Neural crest cell (in vitro differentiated cells): Measurements from ENCODE around the gene UFD1. TPM values are rescaled to one million over a fixed set of nuclear protein-coding genes. Genes with fewer than 3 reads are reported as not detected.

Experiments used
- DNase-seq: peaks from one replicate; pipeline ENCODE4 v3.0.0; 2021; ENCODE audit warnings: low read depth, mixed read lengths, low spot score
- H3K27ac Mint-ChIP-seq: one replicate; pipeline ENCODE4 v1.8.0; 2021; ENCODE audit warnings: mild to moderate bottlenecking, mixed read lengths; ENCODE audit not compliant: unreplicated experiment
- H3K27me3 Mint-ChIP-seq: 2 replicates; pipeline ENCODE4 v1.8.0; 2021; ENCODE audit warnings: low read depth, mild to moderate bottlenecking, mixed read lengths
- H3K36me3 Mint-ChIP-seq: 2 replicates; pipeline ENCODE4 v1.8.0; 2021; ENCODE audit warnings: low read depth, mild to moderate bottlenecking, mixed read lengths
- H3K4me1 Mint-ChIP-seq: 2 replicates; pipeline ENCODE4 v1.8.0; 2021; ENCODE audit warnings: mixed read lengths
- H3K4me3 Mint-ChIP-seq: one replicate; pipeline ENCODE4 v1.8.0; 2021; ENCODE audit warnings: mild to moderate bottlenecking, mixed read lengths
- H3K9me3 Mint-ChIP-seq: 2 replicates; pipeline ENCODE4 v1.8.0; 2021; ENCODE audit warnings: mixed read lengths
- total RNA-seq: library from RNA; stranded (reverse); gene quantifications from 2 replicates; pipeline ENCODE4 v1.2.1, GENCODE V29; 2021
- TF ChIP-seq, protein P1 (sequence below): fragments of 200-600 bp; sonication (generic); conservative IDR thresholded peaks from 2 replicates; pipeline ENCODE4 v1.5.0; 2021; ENCODE audit warnings: antibody characterized with exemption, mild to moderate bottlenecking

UFD1 gene
- total RNA-seq, 1 donor from 2014 or later = 69.4 TPM

DNA sequence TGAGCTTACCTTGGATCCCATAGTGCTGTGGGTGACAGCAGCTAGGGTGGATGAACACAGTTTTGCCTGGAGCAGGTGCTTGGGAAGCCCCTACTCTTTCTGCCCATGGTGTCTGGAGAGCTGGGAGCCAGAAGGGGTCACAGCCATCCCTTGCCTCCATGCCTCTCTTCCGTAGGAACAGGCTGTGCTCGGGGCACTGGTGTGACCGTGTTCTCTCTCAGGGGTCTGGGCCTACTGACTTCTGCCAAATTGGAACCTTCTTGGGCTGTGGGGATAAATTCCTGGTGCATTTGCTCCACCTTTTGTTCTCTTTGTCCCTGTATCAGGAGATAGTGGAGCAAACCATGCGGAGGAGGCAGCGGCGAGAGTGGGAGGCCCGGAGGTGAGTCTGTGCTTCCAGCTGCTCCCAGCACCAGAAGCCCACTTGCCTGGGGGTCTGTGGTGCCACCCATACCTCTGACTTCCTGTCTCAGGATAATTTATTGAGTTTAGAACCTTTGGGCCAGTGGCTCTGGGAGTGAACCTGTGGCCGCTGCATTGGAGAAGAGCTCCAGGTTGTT lies 15.1 kb upstream of the UFD1 start:
- TF ChIP-seq, protein P1, sequence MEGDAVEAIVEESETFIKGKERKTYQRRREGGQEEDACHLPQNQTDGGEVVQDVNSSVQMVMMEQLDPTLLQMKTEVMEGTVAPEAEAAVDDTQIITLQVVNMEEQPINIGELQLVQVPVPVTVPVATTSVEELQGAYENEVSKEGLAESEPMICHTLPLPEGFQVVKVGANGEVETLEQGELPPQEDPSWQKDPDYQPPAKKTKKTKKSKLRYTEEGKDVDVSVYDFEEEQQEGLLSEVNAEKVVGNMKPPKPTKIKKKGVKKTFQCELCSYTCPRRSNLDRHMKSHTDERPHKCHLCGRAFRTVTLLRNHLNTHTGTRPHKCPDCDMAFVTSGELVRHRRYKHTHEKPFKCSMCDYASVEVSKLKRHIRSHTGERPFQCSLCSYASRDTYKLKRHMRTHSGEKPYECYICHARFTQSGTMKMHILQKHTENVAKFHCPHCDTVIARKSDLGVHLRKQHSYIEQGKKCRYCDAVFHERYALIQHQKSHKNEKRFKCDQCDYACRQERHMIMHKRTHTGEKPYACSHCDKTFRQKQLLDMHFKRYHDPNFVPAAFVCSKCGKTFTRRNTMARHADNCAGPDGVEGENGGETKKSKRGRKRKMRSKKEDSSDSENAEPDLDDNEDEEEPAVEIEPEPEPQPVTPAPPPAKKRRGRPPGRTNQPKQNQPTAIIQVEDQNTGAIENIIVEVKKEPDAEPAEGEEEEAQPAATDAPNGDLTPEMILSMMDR = no peak
- Mint-ChIP-seq H3K9me3 (no peaks in the 10 kb centered on the region), H3K36me3 (no peaks in the 10 kb centered on the region), H3K27me3 (no peaks in the 10 kb centered on the region), H3K27ac (no peak overlapping the region), H3K4me3 (no peak overlapping the region), H3K4me1 (no peaks in the 10 kb centered on the region)
- DNase-seq = no peak

DNA sequence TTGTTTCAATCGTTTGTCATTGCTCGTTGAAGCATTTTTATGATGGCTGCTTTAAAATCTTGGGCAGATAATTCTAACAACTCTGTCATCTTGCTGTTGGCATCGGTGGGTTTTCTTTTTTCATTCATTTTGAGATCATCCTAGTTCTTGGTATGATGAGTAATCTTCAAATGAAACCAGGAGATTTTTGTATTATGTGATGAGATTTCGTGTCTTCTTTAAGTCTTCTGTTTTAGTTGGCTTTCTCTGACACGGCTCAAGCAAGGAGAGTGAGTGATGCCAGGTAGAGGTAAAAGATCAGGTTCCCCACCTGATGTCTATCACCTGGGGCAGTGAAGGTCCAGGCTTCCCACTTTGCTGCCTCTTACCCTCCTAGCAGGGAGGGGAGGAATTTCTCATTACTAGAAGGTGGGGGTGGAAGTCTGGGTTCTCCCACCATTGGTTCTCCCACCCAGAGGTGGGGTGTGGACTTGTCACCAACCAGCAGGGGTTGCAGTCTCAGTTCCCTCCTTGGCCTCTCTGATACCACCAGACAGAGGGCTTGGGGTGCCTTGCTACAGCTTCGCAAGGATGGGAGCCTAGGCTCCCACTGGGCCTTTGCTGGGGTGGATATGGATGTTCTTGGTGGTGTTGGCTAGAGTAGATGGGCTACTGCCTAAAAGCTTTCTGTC lies 13.6 kb upstream of the UFD1 start:
- Mint-ChIP-seq H3K4me3 (no peak overlapping the region), H3K27me3 (no peaks in the 10 kb centered on the region), H3K4me1 (no peaks in the 10 kb centered on the region), H3K36me3 (no peaks in the 10 kb centered on the region), H3K27ac (no peak overlapping the region), H3K9me3 (no peaks in the 10 kb centered on the region)
- DNase-seq = no peak
- TF ChIP-seq, protein P1 = no peak

DNA sequence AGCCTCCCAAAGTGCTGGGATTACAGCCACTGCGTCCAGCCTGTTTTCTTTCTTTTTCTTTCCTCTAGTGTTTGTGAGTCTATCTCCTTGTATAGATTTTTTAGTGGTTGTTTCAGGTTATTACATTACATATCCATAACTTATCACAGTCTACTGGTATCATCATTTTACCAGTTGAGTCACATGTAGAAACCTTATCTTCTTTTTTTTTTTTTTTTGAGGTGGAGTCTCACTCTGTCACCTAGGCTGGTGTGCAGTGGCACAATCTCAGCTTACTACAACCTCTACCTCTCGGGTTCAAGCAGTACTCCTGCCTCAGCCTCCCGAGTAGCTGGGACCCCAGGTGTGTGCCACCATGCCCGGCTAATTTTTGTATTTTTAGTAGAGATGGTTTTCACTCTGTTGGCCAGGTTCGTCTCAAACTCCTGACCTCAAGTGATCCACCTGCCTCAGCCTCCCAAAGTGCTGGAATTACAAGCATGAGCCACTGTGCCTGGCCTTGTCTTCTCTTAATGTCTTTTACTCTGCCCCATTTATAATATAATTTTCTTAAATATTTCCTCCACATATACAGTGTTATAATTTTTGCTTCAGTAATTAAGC lies 11.7 kb upstream of the UFD1 start:
- H3K27ac Mint-ChIP-seq = no peak overlapping the region
- peaks cover 3% of the 10 kb centered on the region for H3K36me3 Mint-ChIP-seq
- no peak for DNase-seq
- H3K4me3 Mint-ChIP-seq = no peak overlapping the region
- H3K9me3 Mint-ChIP-seq = no peaks in the 10 kb centered on the region
- H3K4me1 Mint-ChIP-seq = no peaks in the 10 kb centered on the region
- H3K27me3 Mint-ChIP-seq = no peaks in the 10 kb centered on the region
- TF ChIP-seq, protein P1 = no peak

DNA sequence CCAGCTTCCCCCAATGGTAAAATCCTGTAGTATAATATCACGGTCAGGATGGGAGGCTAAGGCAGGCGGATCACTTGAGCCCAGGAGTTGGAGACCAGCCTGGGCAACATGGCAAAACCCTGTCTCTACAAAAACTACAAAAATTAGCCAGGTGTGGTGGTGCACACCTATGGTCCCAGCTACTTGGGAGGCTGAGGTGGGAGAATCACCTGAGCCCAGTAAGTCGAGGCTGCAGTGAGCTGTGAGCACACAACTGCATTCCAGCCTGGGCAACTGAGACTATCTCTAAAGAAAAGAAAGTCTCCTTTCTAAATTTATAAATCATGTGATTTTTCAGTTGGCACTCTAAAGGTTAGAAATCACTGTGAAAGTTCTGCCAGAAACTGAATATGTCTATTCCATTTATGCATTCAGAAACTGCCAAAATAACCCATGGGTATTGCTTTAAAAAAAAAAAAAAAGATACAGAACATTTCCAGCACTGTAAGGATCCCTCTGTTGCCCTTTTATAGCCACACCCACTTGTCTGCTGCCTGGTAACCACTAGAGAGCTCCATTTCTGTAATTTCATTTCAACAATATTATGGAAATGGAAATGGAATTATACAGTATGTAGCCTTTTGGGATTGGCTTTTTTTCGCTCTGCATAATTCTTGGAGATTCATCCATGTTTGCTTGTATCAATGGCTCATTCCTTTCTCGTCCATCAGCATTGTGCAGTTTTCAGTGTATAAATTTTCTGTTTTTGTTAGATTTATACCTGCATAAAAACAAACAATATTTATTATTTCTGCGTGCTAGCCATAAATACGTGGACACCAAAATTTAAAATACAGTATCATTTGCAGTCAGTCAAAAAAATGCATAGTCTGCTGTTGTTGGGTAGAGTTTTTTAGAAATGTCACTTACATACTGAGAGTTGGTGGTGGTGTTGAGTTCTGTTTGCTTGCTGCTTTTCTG lies 10.2 kb upstream of the UFD1 start:
- no peak for DNase-seq
- H3K4me3 Mint-ChIP-seq = no peak overlapping the region
- TF ChIP-seq, protein P1 = no peak
- no peak overlapping the region for H3K27ac Mint-ChIP-seq
- H3K27me3 Mint-ChIP-seq = no peaks in the 10 kb centered on the region
- H3K36me3 Mint-ChIP-seq = peaks cover 7% of the 10 kb centered on the region
- no peaks in the 10 kb centered on the region for H3K4me1 Mint-ChIP-seq
- no peaks in the 10 kb centered on the region for H3K9me3 Mint-ChIP-seq

DNA sequence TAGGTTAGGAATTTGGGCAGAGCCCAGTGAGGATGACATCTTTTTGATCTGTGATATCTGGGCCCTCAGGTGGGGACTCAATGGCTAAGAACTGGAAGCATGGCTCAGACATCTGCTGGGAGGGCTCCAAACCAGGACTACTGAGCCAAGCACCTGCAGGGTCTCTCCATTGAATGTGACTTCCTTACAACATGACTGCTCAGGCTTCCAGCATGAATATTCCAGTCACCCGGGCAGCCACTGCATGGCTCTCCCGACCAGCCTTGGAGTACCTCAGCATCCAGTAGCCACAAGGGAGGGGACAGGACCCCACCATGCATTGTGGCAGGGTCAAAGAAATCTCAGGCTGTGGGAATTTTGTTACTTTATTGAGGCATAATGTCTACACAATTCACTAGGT lies 9.3 kb upstream of the UFD1 start:
- no peak overlapping the region for H3K4me3 Mint-ChIP-seq
- no peak overlapping the region for H3K27ac Mint-ChIP-seq
- H3K36me3 Mint-ChIP-seq = peaks cover 7% of the 10 kb centered on the region
- no peaks in the 10 kb centered on the region for H3K4me1 Mint-ChIP-seq
- TF ChIP-seq, protein P1 = no peak
- no peaks in the 10 kb centered on the region for H3K27me3 Mint-ChIP-seq
- no peak for DNase-seq
- H3K9me3 Mint-ChIP-seq = no peaks in the 10 kb centered on the region
